ENCODE data around the gene FBXL17.

The FBXL17 gene

GRCh38 chr5:107884871-107885270 lies 497.0 kb downstream of the FBXL17 start:
- TF ChIP-seq CTCF (IDR thresholded peaks at IDR 0.05; ENCODE audit: low read depth, low read length): no peak
- DNase-seq (ENCODE audit: low read depth in 2 of 2): no peak
- H3K4me3 ChIP-seq (replicated peaks in 1 of 2; ENCODE audit: low read depth in 2 of 2, low read length in 2 of 2): no peak overlapping the region

- no peak for DNase-seq (ENCODE audit: low read depth in 2 of 2)
- TF ChIP-seq CTCF (IDR thresholded peaks at IDR 0.05; ENCODE audit: low read depth, low read length): no peak
- no peak overlapping the region for H3K4me3 ChIP-seq (replicated peaks in 1 of 2; ENCODE audit: low read depth in 2 of 2, low read length in 2 of 2)
Observed at GRCh38 chr5:107878661-107879060, 503.2 kb downstream of the FBXL17 start.

GRCh38 chr5:107876906-107877305 lies 505.0 kb downstream of the FBXL17 start:
- no peak overlapping the region for H3K4me3 ChIP-seq (replicated peaks in 1 of 2; ENCODE audit: low read depth in 2 of 2, low read length in 2 of 2)
- DNase-seq (ENCODE audit: low read depth in 2 of 2): no peak
- TF ChIP-seq CTCF (IDR thresholded peaks at IDR 0.05; ENCODE audit: low read depth, low read length): no peak

- H3K4me3 ChIP-seq (replicated peaks in 1 of 2; ENCODE audit: low read depth in 2 of 2, low read length in 2 of 2): no peak overlapping the region
- no peak for TF ChIP-seq CTCF (IDR thresholded peaks at IDR 0.05; ENCODE audit: low read depth, low read length)
- DNase-seq (ENCODE audit: low read depth in 2 of 2): no peak
Observed at GRCh38 chr5:107876261-107876660, 505.6 kb downstream of the FBXL17 start.

- peak; percentile 8 to 49 for DNase-seq (ENCODE audit: low read depth in 2 of 2)
- TF ChIP-seq CTCF (IDR thresholded peaks at IDR 0.05; ENCODE audit: low read depth, low read length): no peak
- no peak overlapping the region for H3K4me3 ChIP-seq (replicated peaks in 1 of 2; ENCODE audit: low read depth in 2 of 2, low read length in 2 of 2)
Observed at GRCh38 chr5:107875833-107876232, 506.1 kb downstream of the FBXL17 start.

GRCh38 chr5:107874795-107875194 lies 507.1 kb downstream of the FBXL17 start:
- peak in 1 of 2 donors; percentile 51 for DNase-seq (ENCODE audit: low read depth in 2 of 2)
- H3K4me3 ChIP-seq (replicated peaks in 1 of 2; ENCODE audit: low read depth in 2 of 2, low read length in 2 of 2): no peak overlapping the region
- no peak for TF ChIP-seq CTCF (IDR thresholded peaks at IDR 0.05; ENCODE audit: low read depth, low read length)

GRCh38 chr5:107873877-107874276 lies 508.0 kb downstream of the FBXL17 start:
- TF ChIP-seq CTCF (IDR thresholded peaks at IDR 0.05; ENCODE audit: low read depth, low read length): no peak
- no peak overlapping the region for H3K4me3 ChIP-seq (replicated peaks in 1 of 2; ENCODE audit: low read depth in 2 of 2, low read length in 2 of 2)

More at GRCh38 chr5:107873877-107874276, 508.0 kb downstream of the FBXL17 start:
- no peak for DNase-seq (ENCODE audit: low read depth in 2 of 2)

Measured in cardiac fibroblast (primary cell).